Cardiac fibroblast (primary cell): Measurements from ENCODE around the gene CAMTA1.
A peak's percentile ranks its signal among the peaks of the same experiment; 100 is the strongest.
"Not testable (repeated sequence)": the region's sequence is repeated elsewhere in the genome, so short reads cannot be mapped to it uniquely, and the experiment has no call there.

Experiments used
- DNase-seq, 2 donors: peaks; one replicate each; pipeline versions ENCODE4 v3.0.0 to v3.0.0-alpha.2; 2010; ENCODE audit warnings: low read depth in 2 of 2
- H3K4me3 ChIP-seq, 2 donors: replicated peaks in 1 of 2; 1 replicate in 1 of 2; 2 replicates in 1 of 2; pipeline ENCODE4 v1.5.1; 2011; ENCODE audit warnings: low read depth in 2 of 2, low read length in 2 of 2, mild to moderate bottlenecking in 2 of 2, moderate library complexity in 1 of 2
- CTCF ChIP-seq: IDR thresholded peaks from one replicate; pipeline ENCODE4 v1.5.1; 2011; ENCODE audit warnings: low read depth, mild to moderate bottlenecking, low read length, inconsistent platforms

CAMTA1 gene

DNA sequence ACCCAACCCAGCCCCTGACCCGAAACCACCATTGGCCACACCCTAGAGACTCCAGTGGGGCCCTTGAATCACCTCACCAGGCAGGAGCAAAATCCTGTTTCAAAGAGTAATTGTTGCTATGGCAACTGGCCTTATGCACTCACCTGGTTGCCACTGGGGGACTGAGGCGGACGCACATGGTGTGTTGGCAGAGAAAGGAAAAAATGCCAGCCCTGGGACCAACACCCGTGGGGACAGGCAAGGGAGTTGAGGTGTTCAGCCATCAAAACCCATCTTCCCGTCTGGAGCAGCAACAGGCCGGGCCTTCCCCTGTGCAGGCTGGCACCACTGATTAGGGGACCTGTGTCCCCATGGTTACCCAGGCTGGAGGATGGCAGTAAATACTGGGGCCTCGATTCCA, 590.1 kb downstream of the CAMTA1 start:
- no peak for DNase-seq
- TF ChIP-seq CTCF: no peak
- no peak overlapping the region for H3K4me3 ChIP-seq

DNA sequence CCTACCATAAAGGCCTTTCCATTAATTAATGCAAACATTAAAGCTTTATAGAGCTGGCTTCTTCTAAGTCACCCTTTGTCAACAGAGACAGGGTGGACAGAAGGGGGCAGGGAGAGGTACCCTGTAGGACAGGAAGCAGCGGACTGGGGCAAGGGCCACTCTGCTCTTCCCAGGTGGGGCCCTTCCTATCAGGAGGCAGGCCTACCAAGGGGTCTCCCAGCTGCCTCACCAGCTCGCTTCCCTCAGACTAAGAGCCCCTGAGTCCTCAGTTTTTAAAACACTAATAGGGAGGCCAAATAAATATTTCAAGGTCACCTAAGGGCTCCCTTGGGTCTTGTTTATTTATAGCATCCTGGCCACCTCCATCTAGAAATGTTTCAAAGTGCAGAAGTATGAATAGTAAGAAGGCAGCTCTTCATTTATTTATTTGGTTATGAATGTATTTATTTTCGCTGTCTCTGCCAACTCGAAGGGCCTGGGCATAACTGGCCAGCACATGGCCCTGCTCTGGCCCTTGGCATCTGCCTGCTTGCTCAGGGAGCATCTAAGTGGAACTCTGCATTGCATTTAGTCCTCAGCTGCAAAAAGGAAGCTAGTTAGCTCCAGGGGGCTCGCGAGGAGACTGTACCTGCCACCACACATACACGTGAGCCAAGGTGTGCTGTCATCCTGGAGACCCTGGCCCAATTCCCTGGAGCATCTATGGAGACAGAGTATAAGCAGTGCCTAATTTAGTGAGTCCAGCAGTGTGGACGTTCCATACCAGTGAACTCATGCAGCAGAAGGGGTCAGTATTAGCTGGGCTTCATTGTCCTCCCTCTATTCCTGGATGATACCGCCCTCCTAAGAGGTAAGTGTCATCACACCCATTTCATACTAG, 590.8 kb downstream of the CAMTA1 start:
- H3K4me3 ChIP-seq: no peak overlapping the region
- TF ChIP-seq CTCF: no peak
- DNase-seq: no peak

DNA sequence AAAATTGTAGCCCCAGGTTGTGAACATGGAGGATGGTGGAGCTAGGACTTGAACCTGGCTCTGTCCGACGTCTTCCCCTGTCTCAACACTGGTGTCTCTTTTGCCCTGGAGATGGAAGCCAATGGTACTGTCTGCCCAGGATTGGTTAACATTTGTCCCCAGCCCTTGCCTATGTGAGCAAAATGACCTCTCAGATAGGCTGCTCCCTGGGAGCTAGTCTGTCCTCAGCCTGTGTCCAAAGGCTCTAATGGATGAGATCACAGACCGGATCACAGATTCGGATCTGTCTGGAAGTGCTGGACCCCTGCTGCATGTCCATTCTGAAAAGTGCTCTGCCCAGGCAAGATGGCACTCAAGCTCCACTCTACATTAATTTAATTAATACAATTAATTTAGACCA, 591.4 kb downstream of the CAMTA1 start:
- no peak for DNase-seq
- no peak overlapping the region for H3K4me3 ChIP-seq
- no peak for TF ChIP-seq CTCF

GRCh38 chr1:7378346-7379130, 593.3 kb downstream of the CAMTA1 start:
- DNase-seq: no peak
- TF ChIP-seq CTCF: no peak
- H3K4me3 ChIP-seq: no peak overlapping the region

- H3K4me3 ChIP-seq: no peak overlapping the region
- peak; percentile 37 to 66 for DNase-seq
- TF ChIP-seq CTCF: no peak
Measured at GRCh38 chr1:7379441-7379971, 594.3 kb downstream of the CAMTA1 start.

- not testable (repeated sequence) for H3K4me3 ChIP-seq, DNase-seq
Measured at GRCh38 chr1:7380068-7380467, 594.8 kb downstream of the CAMTA1 start.

DNA sequence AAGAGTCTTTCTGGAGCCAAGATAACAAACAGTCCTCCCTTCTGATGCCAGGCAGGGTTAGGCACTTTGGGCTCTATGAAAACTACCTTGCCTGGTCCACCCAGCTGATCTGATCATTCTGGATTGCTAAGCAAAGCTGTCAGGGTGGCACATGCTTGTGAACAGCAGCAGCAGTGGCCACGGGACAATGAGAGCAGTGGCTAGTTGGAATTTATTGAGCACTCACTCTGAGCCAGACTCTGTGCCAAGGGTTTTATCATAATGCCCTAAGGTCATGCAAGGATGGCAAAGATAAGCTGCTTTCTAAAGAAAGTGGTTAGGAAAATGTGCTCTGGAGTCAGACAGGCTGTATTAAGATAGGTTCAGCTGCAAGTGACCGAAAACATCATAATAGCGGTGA, 595.5 kb downstream of the CAMTA1 start:
- TF ChIP-seq CTCF: no peak
- no peak for DNase-seq
- no peak overlapping the region for H3K4me3 ChIP-seq

DNA sequence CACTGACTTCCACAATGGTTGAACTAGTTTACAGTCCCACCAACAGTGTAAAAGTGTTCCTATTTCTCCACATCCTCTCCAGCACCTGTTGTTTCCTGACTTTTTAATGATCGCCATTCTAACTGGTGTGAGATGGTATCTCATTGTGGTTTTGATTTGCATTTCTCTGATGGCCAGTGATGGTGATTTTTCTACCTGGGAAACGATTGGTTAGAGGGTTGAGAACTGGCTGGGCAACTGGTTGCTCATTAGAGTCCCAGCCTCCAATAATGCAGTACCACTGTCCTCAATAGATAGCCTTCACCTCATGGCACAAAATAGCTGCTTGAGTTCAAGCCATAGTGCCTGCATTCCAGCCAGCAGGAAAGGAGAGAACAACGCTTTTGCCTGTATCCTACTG, 596.5 kb downstream of the CAMTA1 start:
- H3K4me3 ChIP-seq, DNase-seq: not testable (repeated sequence)
